Measurements from ENCODE around the gene RCN2. TPM values are rescaled to one million over a fixed set of nuclear protein-coding genes. Genes with fewer than 3 reads are reported as not detected.
A peak's percentile ranks its signal among the peaks of the same experiment; 100 is the strongest.

The RCN2 gene
- total RNA-seq, 4 donors from 2014 or later = 12.7 to 34.3 (median 18.5) TPM

DNA sequence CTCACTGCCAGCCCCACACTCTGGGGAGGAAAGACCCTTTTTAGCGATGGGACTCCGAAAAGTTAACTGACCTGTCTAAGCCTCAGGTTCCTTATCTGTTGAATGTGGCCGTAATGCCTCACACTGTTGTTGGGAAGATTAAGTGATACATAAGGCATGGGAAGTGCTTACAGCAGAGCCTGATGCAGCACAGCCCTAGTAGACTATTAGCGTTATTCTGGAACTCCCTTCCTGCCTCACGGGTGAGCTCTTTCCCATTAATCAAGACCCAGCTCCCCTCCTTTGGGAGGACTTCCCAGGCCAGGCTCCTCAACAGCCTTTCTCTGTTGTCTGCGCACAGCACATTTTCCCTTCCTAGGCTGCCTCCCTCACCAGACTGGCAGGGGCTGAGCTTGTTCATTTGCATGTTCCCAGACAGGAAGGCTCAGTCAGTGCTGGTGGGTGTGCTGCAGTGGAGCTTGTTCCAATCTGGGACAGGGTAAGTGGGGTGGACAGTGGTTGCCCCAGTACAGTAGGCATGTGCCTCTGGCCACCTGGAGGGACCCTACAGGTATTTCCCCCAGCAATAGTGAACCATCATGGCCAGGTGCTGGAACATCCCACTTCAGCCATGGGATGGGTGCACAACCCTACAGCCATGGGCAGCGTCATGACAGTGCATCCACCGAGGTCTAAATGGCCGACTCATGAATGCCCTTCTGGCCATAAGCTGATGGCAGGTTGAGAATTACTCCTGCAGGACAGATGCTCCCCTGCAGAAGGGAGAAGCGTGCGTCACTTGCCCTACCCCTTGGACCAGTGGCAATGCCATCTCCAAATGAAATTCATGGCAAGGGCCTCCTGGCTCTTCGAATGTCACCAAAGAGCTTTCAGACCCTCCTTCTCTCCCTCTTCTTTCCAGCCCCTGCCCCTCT lies 57.6 kb downstream of the RCN2 start:
- TF ChIP-seq EP300 (IDR thresholded peaks at IDR 0.05; ENCODE audit: low read depth) (no peak), POLR2AphosphoS5 (IDR thresholded peaks at IDR 0.05) (no peak), POLR2A (IDR thresholded peaks at IDR 0.05) (no peak)
- TF ChIP-seq, protein P1, sequence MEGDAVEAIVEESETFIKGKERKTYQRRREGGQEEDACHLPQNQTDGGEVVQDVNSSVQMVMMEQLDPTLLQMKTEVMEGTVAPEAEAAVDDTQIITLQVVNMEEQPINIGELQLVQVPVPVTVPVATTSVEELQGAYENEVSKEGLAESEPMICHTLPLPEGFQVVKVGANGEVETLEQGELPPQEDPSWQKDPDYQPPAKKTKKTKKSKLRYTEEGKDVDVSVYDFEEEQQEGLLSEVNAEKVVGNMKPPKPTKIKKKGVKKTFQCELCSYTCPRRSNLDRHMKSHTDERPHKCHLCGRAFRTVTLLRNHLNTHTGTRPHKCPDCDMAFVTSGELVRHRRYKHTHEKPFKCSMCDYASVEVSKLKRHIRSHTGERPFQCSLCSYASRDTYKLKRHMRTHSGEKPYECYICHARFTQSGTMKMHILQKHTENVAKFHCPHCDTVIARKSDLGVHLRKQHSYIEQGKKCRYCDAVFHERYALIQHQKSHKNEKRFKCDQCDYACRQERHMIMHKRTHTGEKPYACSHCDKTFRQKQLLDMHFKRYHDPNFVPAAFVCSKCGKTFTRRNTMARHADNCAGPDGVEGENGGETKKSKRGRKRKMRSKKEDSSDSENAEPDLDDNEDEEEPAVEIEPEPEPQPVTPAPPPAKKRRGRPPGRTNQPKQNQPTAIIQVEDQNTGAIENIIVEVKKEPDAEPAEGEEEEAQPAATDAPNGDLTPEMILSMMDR (IDR thresholded peaks at IDR 0.05) = no peak
- H3K27me3 ChIP-seq = no peaks in the 10 kb centered on the region
- peaks cover 0 to 6% (median 0%) of the 10 kb centered on the region in 4 donors for H3K4me1 ChIP-seq
- no peaks in the 10 kb centered on the region for H3K9me3 ChIP-seq
- DNase-seq = no peak
- intact Hi-C loops (cut with DNase I; ENCODE audit: low total_unique reads) = no loop called here
- H3K4me3 ChIP-seq = no peak overlapping the region
- in situ Hi-C loops (cut with MboI; ENCODE audit: low pct_ligation_motif_present in 1 of 4, low pct_unique_long_range_greater_than_20kb in 1 of 4, low sequenced_read_pairs in 3 of 4) = no loop called here
- no peaks in the 10 kb centered on the region for H3K36me3 ChIP-seq
- WGBS, 2 donors (ENCODE audit: low coverage in 1 of 2) = 80 to 89% methylated on average over 2 to 12 of the region's 12 CpGs
- peak overlapping the region in 2 of 4 donors; percentile 1 to 41 for H3K27ac ChIP-seq

DNA sequence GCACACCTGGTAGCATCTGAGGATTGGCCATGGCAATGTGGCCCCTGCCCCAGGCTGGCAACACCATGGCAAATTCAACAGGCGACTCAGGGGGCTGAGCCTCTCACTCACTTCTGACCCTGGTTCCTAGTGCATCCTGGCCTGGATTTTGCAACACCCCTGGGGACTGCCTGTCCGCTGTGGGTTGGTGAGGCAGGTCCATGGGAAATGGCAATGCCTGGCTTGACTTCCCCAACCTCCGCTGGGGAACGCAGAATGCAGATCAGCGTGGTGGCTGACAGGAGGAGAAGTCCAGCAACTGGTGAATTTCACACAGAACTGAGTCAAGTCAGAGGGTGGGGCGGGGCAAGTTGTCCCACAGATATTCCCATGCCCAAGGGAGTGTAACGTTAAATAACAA lies 59.5 kb downstream of the RCN2 start:
- Histone ChIP-seq H3K27me3 (no peaks in the 10 kb centered on the region), H3K36me3 (no peaks in the 10 kb centered on the region), H3K27ac (no peak overlapping the region), H3K4me3 (no peak overlapping the region), H3K4me1 (peaks cover 0 to 17% (median 4%) of the 10 kb centered on the region in 4 donors), H3K9me3 (no peaks in the 10 kb centered on the region)
- TF ChIP-seq POLR2AphosphoS5 (IDR thresholded peaks at IDR 0.05) = no peak
- no peak for TF ChIP-seq EP300 (IDR thresholded peaks at IDR 0.05; ENCODE audit: low read depth)
- TF ChIP-seq POLR2A (IDR thresholded peaks at IDR 0.05) = no peak
- TF ChIP-seq, protein P1 (IDR thresholded peaks at IDR 0.05) = no peak
- WGBS, 2 donors (ENCODE audit: low coverage in 1 of 2) = 87 to 88% methylated on average over 4 to 7 of the region's 7 CpGs
- intact Hi-C loops (cut with DNase I; ENCODE audit: low total_unique reads) (no loop called here), in situ Hi-C loops (cut with MboI; ENCODE audit: low pct_ligation_motif_present in 1 of 4, low pct_unique_long_range_greater_than_20kb in 1 of 4, low sequenced_read_pairs in 3 of 4) (no loop called here)
- no peak for DNase-seq

DNA sequence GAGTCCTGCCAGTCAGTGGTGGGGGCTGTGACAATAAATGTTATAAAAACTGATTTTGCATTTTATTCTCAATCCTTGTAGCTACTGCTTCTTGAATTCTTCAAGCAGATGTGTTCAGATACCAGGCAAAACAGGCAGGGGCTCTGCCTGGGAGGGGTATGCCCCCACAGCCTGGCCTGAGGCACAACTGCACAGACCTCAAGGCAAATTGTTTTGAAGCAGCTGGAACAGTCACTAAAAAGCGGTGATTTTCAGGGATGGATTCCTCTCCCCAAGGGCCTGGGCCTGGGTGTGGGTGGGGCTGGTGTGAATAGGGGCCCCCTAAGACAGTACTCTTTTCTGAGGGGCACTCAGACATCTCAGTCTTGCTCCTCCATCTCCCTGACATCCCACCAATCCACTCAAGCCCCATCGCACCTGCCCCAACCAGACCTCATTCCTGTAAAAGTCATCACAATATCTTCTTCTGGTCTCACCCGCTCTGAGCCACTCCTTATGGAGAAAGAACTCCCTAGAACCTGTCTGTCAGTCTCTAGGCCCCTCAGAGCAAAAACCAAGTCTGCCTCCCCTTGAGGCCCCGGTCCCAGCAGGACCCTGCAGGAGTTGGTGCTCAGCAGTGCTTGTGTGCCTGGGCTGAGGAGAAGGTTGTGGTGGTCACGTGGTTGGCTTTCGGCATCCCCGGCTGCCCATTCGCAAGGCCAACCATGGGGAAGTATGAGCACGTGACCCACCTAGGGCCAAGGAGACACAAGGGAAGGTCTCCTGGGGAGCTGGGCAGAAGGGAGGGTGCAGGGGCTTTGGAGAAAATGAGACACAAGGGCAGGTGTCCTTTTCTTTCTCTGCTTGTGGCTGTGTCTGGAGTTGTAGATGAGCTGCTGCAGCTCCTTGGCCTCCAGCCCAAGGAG lies 60.4 kb downstream of the RCN2 start:
- Histone ChIP-seq H3K27ac (no peak overlapping the region), H3K4me3 (no peak overlapping the region), H3K36me3 (no peaks in the 10 kb centered on the region), H3K27me3 (no peaks in the 10 kb centered on the region), H3K9me3 (no peaks in the 10 kb centered on the region), H3K4me1 (peaks cover 0 to 24% (median 8%) of the 10 kb centered on the region in 4 donors)
- WGBS, 2 donors (ENCODE audit: low coverage in 1 of 2) = 97 to 100% methylated on average over 1 to 9 of the region's 9 CpGs
- DNase-seq = peak; percentile 15
- in situ Hi-C loops (cut with MboI; ENCODE audit: low pct_ligation_motif_present in 1 of 4, low pct_unique_long_range_greater_than_20kb in 1 of 4, low sequenced_read_pairs in 3 of 4) = no loop called here
- no peak for TF ChIP-seq POLR2AphosphoS5 (IDR thresholded peaks at IDR 0.05)
- TF ChIP-seq, protein P1 (IDR thresholded peaks at IDR 0.05) = no peak
- TF ChIP-seq EP300 (IDR thresholded peaks at IDR 0.05; ENCODE audit: low read depth) = no peak
- TF ChIP-seq POLR2A (IDR thresholded peaks at IDR 0.05) = no peak
- intact Hi-C loops (cut with DNase I; ENCODE audit: low total_unique reads) = no loop called here

All from transverse colon (tissue), 4 donors.